Peyer's patch (tissue), 4 donors: ENCODE results near the gene PLPPR2.

ENCODE experiments used
- POLR2A ChIP-seq, 2 donors: fragments of 450-650 bp; IDR thresholded peaks; one replicate each; pipeline ENCODE4 v1.5.1; 2017; ENCODE audit warnings: antibody characterized with exemption in 2 of 2, mild to moderate bottlenecking in 2 of 2, moderate library complexity in 2 of 2
- TF ChIP-seq, protein P1 (sequence below), 6 experiments: fragments of 450-650 bp in 4 of 6; fragments of 200-600 bp in 2 of 6; sonication (generic) in 1 of 6; IDR thresholded peaks; one replicate each; pipeline ENCODE4 v1.5.1; 2017 to 2019; ENCODE audit warnings: antibody characterized with exemption in 6 of 6, mild to moderate bottlenecking in 3 of 6, moderate library complexity in 1 of 6

DNA sequence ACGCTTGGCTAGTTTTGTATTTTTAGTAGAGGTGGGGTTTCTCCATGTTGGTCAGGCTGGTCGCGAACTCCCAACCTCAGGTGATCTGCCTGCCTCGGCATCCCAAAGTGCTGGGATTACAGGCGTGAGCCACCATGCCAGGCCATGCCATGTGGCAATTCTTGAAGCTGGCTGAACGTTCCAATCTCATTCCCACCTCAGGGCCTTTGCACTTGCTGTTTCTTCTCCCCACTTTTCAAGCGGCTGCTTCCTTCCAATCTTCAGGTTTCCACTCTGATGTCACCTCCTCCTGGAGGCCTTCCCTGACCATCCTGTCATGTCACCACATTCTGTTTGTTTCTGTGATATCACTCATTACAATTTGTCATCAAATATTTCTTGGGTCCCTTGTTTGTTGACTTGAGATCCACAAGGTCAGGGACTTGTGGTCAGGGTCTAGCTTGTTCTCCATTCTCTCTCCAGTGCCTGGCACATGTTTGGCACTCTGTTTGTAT is 24.7 kb downstream of the PLPPR2 start:
- TF ChIP-seq POLR2A (IDR thresholded peaks at IDR 0.05), result no peak
- TF ChIP-seq, protein P1, sequence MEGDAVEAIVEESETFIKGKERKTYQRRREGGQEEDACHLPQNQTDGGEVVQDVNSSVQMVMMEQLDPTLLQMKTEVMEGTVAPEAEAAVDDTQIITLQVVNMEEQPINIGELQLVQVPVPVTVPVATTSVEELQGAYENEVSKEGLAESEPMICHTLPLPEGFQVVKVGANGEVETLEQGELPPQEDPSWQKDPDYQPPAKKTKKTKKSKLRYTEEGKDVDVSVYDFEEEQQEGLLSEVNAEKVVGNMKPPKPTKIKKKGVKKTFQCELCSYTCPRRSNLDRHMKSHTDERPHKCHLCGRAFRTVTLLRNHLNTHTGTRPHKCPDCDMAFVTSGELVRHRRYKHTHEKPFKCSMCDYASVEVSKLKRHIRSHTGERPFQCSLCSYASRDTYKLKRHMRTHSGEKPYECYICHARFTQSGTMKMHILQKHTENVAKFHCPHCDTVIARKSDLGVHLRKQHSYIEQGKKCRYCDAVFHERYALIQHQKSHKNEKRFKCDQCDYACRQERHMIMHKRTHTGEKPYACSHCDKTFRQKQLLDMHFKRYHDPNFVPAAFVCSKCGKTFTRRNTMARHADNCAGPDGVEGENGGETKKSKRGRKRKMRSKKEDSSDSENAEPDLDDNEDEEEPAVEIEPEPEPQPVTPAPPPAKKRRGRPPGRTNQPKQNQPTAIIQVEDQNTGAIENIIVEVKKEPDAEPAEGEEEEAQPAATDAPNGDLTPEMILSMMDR (IDR thresholded peaks at IDR 0.05), result no peak
